HepG2 (cell line): ENCODE data around the gene DNAJC5. TPM values are rescaled to one million over a fixed set of nuclear protein-coding genes. Genes with fewer than 3 reads are reported as not detected.

Source experiments
- ATF4 ChIP-seq, 2 experiments: fragments of 450-650 bp in 1 of 2; sonication (generic) in 1 of 2; formaldehyde crosslinking; IDR thresholded peaks; 2 replicates each; pipeline versions ENCODE4 v1.5.0 to v1.8.0; 2020 to 2022; ENCODE audit warnings: mild to moderate bottlenecking in 1 of 2, missing genetic modification reagents in 1 of 2
- DMAP1 ChIP-seq: IDR thresholded peaks from 2 replicates; pipeline ENCODE4 v1.6.1; 2016
- EEA1 ChIP-seq: sonication (generic); formaldehyde crosslinking; IDR thresholded peaks from 2 replicates; pipeline ENCODE4 v1.5.1; 2020; ENCODE audit warnings: mild to moderate bottlenecking, missing genetic modification reagents, borderline replicate concordance
- GATAD2A ChIP-seq: IDR thresholded peaks from 2 replicates; pipeline ENCODE4 v1.6.1; 2016
- GLI4 ChIP-seq: sonication (generic); formaldehyde crosslinking; IDR thresholded peaks from 2 replicates; pipeline ENCODE4 v1.5.1; 2020; ENCODE audit warnings: missing genetic modification reagents, mild to moderate bottlenecking, moderate library complexity, borderline replicate concordance
- KDM1A ChIP-seq: IDR thresholded peaks from 2 replicates; pipeline ENCODE4 v1.6.1; 2016; ENCODE audit warnings: missing compliant biosample characterization
- KLF15 ChIP-seq: sonication (generic); formaldehyde crosslinking; IDR thresholded peaks from 2 replicates; pipeline ENCODE4 v1.8.1; 2023; ENCODE audit warnings: borderline replicate concordance, mild to moderate bottlenecking, inconsistent platforms, missing genetic modification reagents, mixed read lengths
- MNT ChIP-seq: fragments of 450-650 bp; IDR thresholded peaks from 2 replicates; pipeline ENCODE4 v1.6.1; 2016
- MTERF4 ChIP-seq: sonication (generic); formaldehyde crosslinking; IDR thresholded peaks from 2 replicates; pipeline ENCODE4 v1.8.0; 2023; ENCODE audit warnings: mild to moderate bottlenecking, missing genetic modification reagents
- MXD4 ChIP-seq: IDR thresholded peaks from 2 replicates; pipeline ENCODE4 v1.6.1; 2016; ENCODE audit warnings: mild to moderate bottlenecking, missing biosample characterization, missing genetic modification reagents
- SP140L ChIP-seq: sonication (generic); formaldehyde crosslinking; IDR thresholded peaks from 2 replicates; pipeline ENCODE4 v1.4.0; 2020; ENCODE audit warnings: missing genetic modification reagents, borderline replicate concordance
- SRF ChIP-seq: IDR thresholded peaks from 2 replicates; pipeline ENCODE4 v1.6.1; 2011; ENCODE audit warnings: mild to moderate bottlenecking, low read depth, low read length, moderate library complexity
- TRIM24 ChIP-seq: sonication (generic); formaldehyde crosslinking; IDR thresholded peaks from 2 replicates; pipeline ENCODE4 v1.8.0; 2022; ENCODE audit warnings: mild to moderate bottlenecking, missing genetic modification reagents
- XBP1 ChIP-seq: sonication (generic); formaldehyde crosslinking; IDR thresholded peaks from 2 replicates; pipeline ENCODE4 v1.5.0; 2020; ENCODE audit warnings: missing genetic modification reagents
- ZHX1 ChIP-seq: sonication (generic); formaldehyde crosslinking; IDR thresholded peaks from 2 replicates; pipeline ENCODE4 v1.8.1; 2022; ENCODE audit warnings: low read depth, mild to moderate bottlenecking, missing genetic modification reagents
- ZNF121 ChIP-seq: sonication (generic); formaldehyde crosslinking; IDR thresholded peaks from 2 replicates; pipeline ENCODE4 v1.5.0; 2020; ENCODE audit warnings: mild to moderate bottlenecking, missing genetic modification reagents
- ZNF235 ChIP-seq: sonication (generic); formaldehyde crosslinking; IDR thresholded peaks from 2 replicates; pipeline ENCODE4 v1.8.1; 2023; ENCODE audit warnings: mild to moderate bottlenecking, missing genetic modification reagents, borderline replicate concordance
- ZNF33B ChIP-seq: sonication (generic); formaldehyde crosslinking; IDR thresholded peaks from 2 replicates; pipeline ENCODE4 v1.5.1; 2020; ENCODE audit warnings: mild to moderate bottlenecking, missing genetic modification reagents
- ZNF430 ChIP-seq: sonication (generic); formaldehyde crosslinking; IDR thresholded peaks from 2 replicates; pipeline ENCODE4 v1.9.0; 2021; ENCODE audit warnings: mild to moderate bottlenecking, missing genetic modification reagents
- ZNF546 ChIP-seq: sonication (generic); formaldehyde crosslinking; conservative IDR thresholded peaks from 2 replicates; pipeline ENCODE4 v1.8.1; 2023; ENCODE audit warnings: mild to moderate bottlenecking, missing genetic modification reagents
- ZNF83 ChIP-seq: sonication (generic); formaldehyde crosslinking; IDR thresholded peaks from 2 replicates; pipeline ENCODE4 v1.4.0; 2020; ENCODE audit warnings: missing genetic modification reagents, mild to moderate bottlenecking, borderline replicate concordance
- ZNF850 ChIP-seq: sonication (generic); formaldehyde crosslinking; conservative IDR thresholded peaks from 2 replicates; pipeline ENCODE4 v1.9.0; 2021; ENCODE audit warnings: mild to moderate bottlenecking, missing genetic modification reagents
- ZNF891 ChIP-seq: sonication (generic); formaldehyde crosslinking; IDR thresholded peaks from 2 replicates; pipeline ENCODE4 v1.5.0; 2020; ENCODE audit warnings: mild to moderate bottlenecking, missing genetic modification reagents
- polyA plus RNA-seq, 8 experiments: library from polyadenylated mRNA; depleted of rRNA in 3 of 8; stranded (reverse) in 7 of 8; unstranded in 1 of 8; fragments of >200 nt; fragmentation: Illumina TruSeq in 4 of 8; extraction: Trizol in 4 of 8; gene quantifications; 2 replicates each; pipeline versions ENCODE4 v1.2.1 to v1.2.3, GENCODE V29; 2011 to 2016; ENCODE audit warnings: low read depth in 4 of 8, missing spikeins in 1 of 8, mixed read lengths in 1 of 8; ENCODE audit not compliant: insufficient read depth in 1 of 8
- total RNA-seq, 5 experiments: library from RNA; depleted of rRNA; stranded (reverse); fragments of >200 nt; fragmentation: Illumina TruSeq; extraction: Trizol; gene quantifications; 2 replicates each; pipeline ENCODE4 v1.2.3, GENCODE V29; 2016; ENCODE audit warnings: low read depth in 1 of 5

Gene DNAJC5
- total and polyA plus RNA-seq, 2 of the 13 experiments (the other 11 are each of a cell fraction or from before 2014, with no cell fraction given), result 42.8 to 64.5 TPM

GRCh38 chr20:63953764-63954429, 59.0 kb downstream of the DNAJC5 start (continued):
- TF ChIP-seq ZHX1 (no peak), DMAP1 (CRISPR knock-in tag) (no peak), GATAD2A (CRISPR knock-in tag) (no peak), ZNF121 (CRISPR knock-in tag) (no peak), XBP1 (CRISPR knock-in tag) (no peak), TRIM24 (CRISPR knock-in tag) (no peak; the same call in 1 of the 2 replicates), ZNF83 (0 out of 2 replicates have a peak, but pooled peaks have one; percentile 26), EEA1 (no peak), ZNF546 (CRISPR knock-in tag) (no peak), MXD4 (no peak), ZNF891 (CRISPR knock-in tag) (no peak), ATF4 (CRISPR knock-in tag; IDR thresholded peaks at IDR 0.05) (no peak), ZNF430 (CRISPR knock-in tag) (0 out of 2 replicates have a peak, but pooled peaks have one; percentile 15), MTERF4 (CRISPR knock-in tag) (no peak), SRF (no peak), KDM1A (no peak), MNT (no peak), GLI4 (CRISPR knock-in tag) (no peak), ZNF33B (CRISPR knock-in tag) (no peak), KLF15 (no peak), ZNF235 (CRISPR knock-in tag) (no peak), ZNF850 (no peak), SP140L (CRISPR knock-in tag) (no peak)
